Neural cell (in vitro differentiated cells): Measurements from ENCODE around the gene CFTR. TPM values are rescaled to one million over a fixed set of nuclear protein-coding genes. Genes with fewer than 3 reads are reported as not detected.

Experiments used
- H2AFZ ChIP-seq: fragments of 200-600, 300-800 bp; sonication (generic), shearing (Covaris generic); 2 replicates; pipeline ENCODE4 v1.6.0; 2014; ENCODE audit warnings: low read depth, mild to moderate bottlenecking, antibody characterized with exemption, low read length, moderate library complexity
- H3F3A ChIP-seq: fragments of 200-600 bp; shearing (Covaris generic); 2 replicates; pipeline ENCODE4 v1.6.1; 2016; ENCODE audit warnings: mild to moderate bottlenecking, moderate library complexity, mixed read lengths, antibody characterized with exemption, low read length; ENCODE audit not compliant: insufficient read depth, poor library complexity, severe bottlenecking
- H3K27ac ChIP-seq: fragments of 200-600, 300-800 bp; sonication (generic), shearing (Covaris generic); 2 replicates; pipeline ENCODE4 v1.5.1; 2014; ENCODE audit warnings: mild to moderate bottlenecking, low read length, moderate library complexity
- H3K27me3 ChIP-seq: fragments of 300-800, 200-600 bp; sonication (generic), shearing (Covaris generic); 2 replicates; pipeline ENCODE4 v1.6.0; 2014; ENCODE audit warnings: mild to moderate bottlenecking, low read depth, low read length, moderate library complexity; ENCODE audit not compliant: insufficient read depth
- H3K36me3 ChIP-seq: fragments of 300-800, 200-600 bp; sonication (generic), shearing (Covaris generic); 2 replicates; pipeline ENCODE4 v1.5.1; 2014; ENCODE audit warnings: mild to moderate bottlenecking, antibody characterized with exemption, low read length, moderate library complexity; ENCODE audit not compliant: insufficient read depth
- H3K4me2 ChIP-seq: fragments of 300-800, 200-600 bp; sonication (generic), shearing (Covaris generic); 2 replicates; pipeline ENCODE4 v1.6.0; 2014; ENCODE audit warnings: mild to moderate bottlenecking, low read length
- H3K4me3 ChIP-seq: fragments of 300-800, 200-600 bp; sonication (generic), shearing (Covaris generic); 2 replicates; pipeline ENCODE4 v1.5.1; 2014; ENCODE audit warnings: mild to moderate bottlenecking, low read length, moderate library complexity
- H3K79me2 ChIP-seq: fragments of 200-600 bp; shearing (Covaris generic); replicated peaks from 2 replicates; pipeline ENCODE4 v1.6.0; 2014; ENCODE audit warnings: mild to moderate bottlenecking, low read length, moderate library complexity; ENCODE audit not compliant: insufficient read depth
- H3K9ac ChIP-seq: fragments of 300-800, 200-600 bp; sonication (generic), shearing (Covaris generic); 2 replicates; pipeline ENCODE4 v1.6.1; 2016; ENCODE audit warnings: mild to moderate bottlenecking, low read length, mixed read lengths
- H3K9me2 ChIP-seq: fragments of 200-600 bp; shearing (Covaris generic); 2 replicates; pipeline ENCODE4 v1.6.1; 2016; ENCODE audit warnings: mild to moderate bottlenecking, low read length, mixed read lengths; ENCODE audit not compliant: insufficient read depth
- H3K9me3 ChIP-seq: fragments of 200-600, 300-800 bp; sonication (generic), shearing (Covaris generic); 2 replicates; pipeline ENCODE4 v1.6.1; 2016; ENCODE audit warnings: mild to moderate bottlenecking, mixed run types, low read length, moderate library complexity, mixed read lengths
- H4K20me1 ChIP-seq: fragments of 200-600 bp; shearing (Covaris generic); 2 replicates; pipeline ENCODE4 v1.6.1; 2016; ENCODE audit warnings: mild to moderate bottlenecking, mixed run types; ENCODE audit not compliant: insufficient read depth
- EP300 ChIP-seq: fragments of 450-650 bp; conservative IDR thresholded peaks from 2 replicates; pipeline ENCODE4 v1.6.1; 2014; ENCODE audit warnings: antibody characterized with exemption, mild to moderate bottlenecking, moderate library complexity; ENCODE audit not compliant: poor library complexity, severe bottlenecking
- EZH2 ChIP-seq: fragments of 200-600, 300-800 bp; shearing (Covaris generic), sonication (generic); IDR thresholded peaks from 2 replicates; pipeline ENCODE4 v1.6.1; 2014; ENCODE audit warnings: antibody characterized with exemption, low read length, borderline replicate concordance, mild to moderate bottlenecking; ENCODE audit not compliant: insufficient read depth, poor library complexity, severe bottlenecking
- MXI1 ChIP-seq: fragments of 450-650 bp; conservative IDR thresholded peaks from 2 replicates; pipeline ENCODE4 v1.6.1; 2014; ENCODE audit warnings: antibody characterized with exemption, mild to moderate bottlenecking; ENCODE audit not compliant: poor library complexity, severe bottlenecking
- POLR2AphosphoS5 ChIP-seq: IDR thresholded peaks from 2 replicates; pipeline ENCODE4 v1.6.1; 2012
- RAD21 ChIP-seq: fragments of 450-650 bp; conservative IDR thresholded peaks from 2 replicates; pipeline ENCODE4 v1.6.1; 2014; ENCODE audit warnings: antibody characterized with exemption, mild to moderate bottlenecking, moderate library complexity
- SMC3 ChIP-seq: fragments of 450-650 bp; conservative IDR thresholded peaks from 2 replicates; pipeline ENCODE4 v1.6.1; 2014; ENCODE audit warnings: antibody characterized with exemption, mild to moderate bottlenecking, moderate library complexity; ENCODE audit not compliant: poor library complexity
- TAF1 ChIP-seq: IDR thresholded peaks from 2 replicates; pipeline ENCODE4 v1.6.1; 2012; ENCODE audit warnings: low read depth
- polyA plus RNA-seq: library from polyadenylated mRNA; depleted of rRNA; stranded (reverse); fragments of >200 nt; gene quantifications from 2 replicates; pipeline ENCODE4 v1.2.3, GENCODE V29; 2014
- TF ChIP-seq, protein P1 (sequence below): fragments of 450-650 bp; IDR thresholded peaks from 2 replicates; pipeline ENCODE4 v1.5.1; 2014; ENCODE audit warnings: antibody characterized with exemption, mild to moderate bottlenecking, moderate library complexity; ENCODE audit not compliant: poor library complexity, severe bottlenecking
- TF ChIP-seq, protein P2 (sequence below): IDR thresholded peaks from 2 replicates; pipeline ENCODE4 v1.6.1; 2012; ENCODE audit warnings: borderline replicate concordance

Gene CFTR
- polyA plus RNA-seq, 1 donor from 2014 or later = not detected

DNA sequence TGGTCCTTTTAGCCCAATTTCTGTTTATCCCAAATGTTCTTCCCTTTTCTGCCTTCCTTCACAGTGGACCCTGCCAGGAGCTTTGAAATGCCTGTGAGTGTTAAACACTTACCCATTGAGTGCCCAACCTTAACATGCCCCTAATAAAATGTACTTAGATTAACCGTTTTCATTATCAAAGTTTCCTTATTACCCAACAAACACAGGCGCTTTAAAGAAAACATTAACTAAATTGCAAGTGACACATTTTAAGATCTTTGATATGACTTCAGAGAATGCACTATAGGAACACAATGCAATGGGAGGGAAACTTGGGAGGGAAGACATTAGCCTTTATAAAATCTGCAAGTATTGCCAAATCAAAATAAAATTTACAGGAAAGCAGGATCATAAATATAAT, 177.0 kb downstream of the CFTR start:
- Histone ChIP-seq H3K27ac (no peak overlapping the region), H2AFZ (no peak overlapping the region), H3K4me3 (no peak overlapping the region), H3K4me2 (no peak overlapping the region), H3K27me3 (no peaks in the 10 kb centered on the region), H4K20me1 (no peaks in the 10 kb centered on the region), H3F3A (no peaks in the 10 kb centered on the region), H3K9me3 (no peaks in the 10 kb centered on the region), H3K79me2 (no peaks in the 10 kb centered on the region), H3K9me2 (no peaks in the 10 kb centered on the region), H3K36me3 (no peaks in the 10 kb centered on the region), H3K9ac (no peak overlapping the region)
- no peak for TF ChIP-seq SMC3
- TF ChIP-seq EP300 = no peak
- TF ChIP-seq, protein P1, sequence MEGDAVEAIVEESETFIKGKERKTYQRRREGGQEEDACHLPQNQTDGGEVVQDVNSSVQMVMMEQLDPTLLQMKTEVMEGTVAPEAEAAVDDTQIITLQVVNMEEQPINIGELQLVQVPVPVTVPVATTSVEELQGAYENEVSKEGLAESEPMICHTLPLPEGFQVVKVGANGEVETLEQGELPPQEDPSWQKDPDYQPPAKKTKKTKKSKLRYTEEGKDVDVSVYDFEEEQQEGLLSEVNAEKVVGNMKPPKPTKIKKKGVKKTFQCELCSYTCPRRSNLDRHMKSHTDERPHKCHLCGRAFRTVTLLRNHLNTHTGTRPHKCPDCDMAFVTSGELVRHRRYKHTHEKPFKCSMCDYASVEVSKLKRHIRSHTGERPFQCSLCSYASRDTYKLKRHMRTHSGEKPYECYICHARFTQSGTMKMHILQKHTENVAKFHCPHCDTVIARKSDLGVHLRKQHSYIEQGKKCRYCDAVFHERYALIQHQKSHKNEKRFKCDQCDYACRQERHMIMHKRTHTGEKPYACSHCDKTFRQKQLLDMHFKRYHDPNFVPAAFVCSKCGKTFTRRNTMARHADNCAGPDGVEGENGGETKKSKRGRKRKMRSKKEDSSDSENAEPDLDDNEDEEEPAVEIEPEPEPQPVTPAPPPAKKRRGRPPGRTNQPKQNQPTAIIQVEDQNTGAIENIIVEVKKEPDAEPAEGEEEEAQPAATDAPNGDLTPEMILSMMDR = no peak
- no peak for TF ChIP-seq POLR2AphosphoS5
- no peak for TF ChIP-seq TAF1
- no peak for TF ChIP-seq EZH2
- TF ChIP-seq MXI1 = no peak
- TF ChIP-seq, protein P2, sequence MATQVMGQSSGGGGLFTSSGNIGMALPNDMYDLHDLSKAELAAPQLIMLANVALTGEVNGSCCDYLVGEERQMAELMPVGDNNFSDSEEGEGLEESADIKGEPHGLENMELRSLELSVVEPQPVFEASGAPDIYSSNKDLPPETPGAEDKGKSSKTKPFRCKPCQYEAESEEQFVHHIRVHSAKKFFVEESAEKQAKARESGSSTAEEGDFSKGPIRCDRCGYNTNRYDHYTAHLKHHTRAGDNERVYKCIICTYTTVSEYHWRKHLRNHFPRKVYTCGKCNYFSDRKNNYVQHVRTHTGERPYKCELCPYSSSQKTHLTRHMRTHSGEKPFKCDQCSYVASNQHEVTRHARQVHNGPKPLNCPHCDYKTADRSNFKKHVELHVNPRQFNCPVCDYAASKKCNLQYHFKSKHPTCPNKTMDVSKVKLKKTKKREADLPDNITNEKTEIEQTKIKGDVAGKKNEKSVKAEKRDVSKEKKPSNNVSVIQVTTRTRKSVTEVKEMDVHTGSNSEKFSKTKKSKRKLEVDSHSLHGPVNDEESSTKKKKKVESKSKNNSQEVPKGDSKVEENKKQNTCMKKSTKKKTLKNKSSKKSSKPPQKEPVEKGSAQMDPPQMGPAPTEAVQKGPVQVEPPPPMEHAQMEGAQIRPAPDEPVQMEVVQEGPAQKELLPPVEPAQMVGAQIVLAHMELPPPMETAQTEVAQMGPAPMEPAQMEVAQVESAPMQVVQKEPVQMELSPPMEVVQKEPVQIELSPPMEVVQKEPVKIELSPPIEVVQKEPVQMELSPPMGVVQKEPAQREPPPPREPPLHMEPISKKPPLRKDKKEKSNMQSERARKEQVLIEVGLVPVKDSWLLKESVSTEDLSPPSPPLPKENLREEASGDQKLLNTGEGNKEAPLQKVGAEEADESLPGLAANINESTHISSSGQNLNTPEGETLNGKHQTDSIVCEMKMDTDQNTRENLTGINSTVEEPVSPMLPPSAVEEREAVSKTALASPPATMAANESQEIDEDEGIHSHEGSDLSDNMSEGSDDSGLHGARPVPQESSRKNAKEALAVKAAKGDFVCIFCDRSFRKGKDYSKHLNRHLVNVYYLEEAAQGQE = no peak
- no peak for TF ChIP-seq RAD21

DNA sequence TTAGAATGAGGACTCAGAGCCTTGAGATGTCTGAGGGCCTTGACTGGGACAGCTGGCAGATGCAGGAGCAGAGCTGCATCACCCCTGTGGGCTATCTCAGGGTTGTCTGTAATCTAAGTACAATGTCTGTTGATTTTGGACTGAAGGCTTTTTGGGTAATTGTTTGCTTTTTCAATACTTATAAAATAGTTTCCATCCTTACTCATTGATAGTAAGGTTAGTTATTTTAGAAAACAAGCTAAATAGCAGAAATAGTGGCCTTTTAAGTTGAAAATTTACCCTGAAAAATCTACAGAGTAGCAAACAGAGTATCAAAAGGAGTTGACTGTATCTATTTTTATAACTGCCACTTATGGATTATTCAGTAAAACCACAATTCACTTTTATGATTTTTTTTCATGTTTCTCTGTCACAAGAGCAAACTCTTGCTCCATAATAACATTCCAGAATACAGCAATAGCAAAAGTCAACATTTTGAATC, 179.7 kb downstream of the CFTR start:
- Histone ChIP-seq H3K36me3 (no peaks in the 10 kb centered on the region), H3K4me2 (no peak overlapping the region), H3K79me2 (no peaks in the 10 kb centered on the region), H4K20me1 (no peaks in the 10 kb centered on the region), H3K9ac (no peak overlapping the region), H2AFZ (no peak overlapping the region), H3F3A (no peaks in the 10 kb centered on the region), H3K27me3 (no peaks in the 10 kb centered on the region), H3K4me3 (no peak overlapping the region), H3K9me2 (no peaks in the 10 kb centered on the region), H3K27ac (no peak overlapping the region), H3K9me3 (no peaks in the 10 kb centered on the region)
- TF ChIP-seq, protein P1 = no peak
- TF ChIP-seq EP300 = no peak
- TF ChIP-seq, protein P2 = no peak
- TF ChIP-seq SMC3 = no peak
- no peak for TF ChIP-seq TAF1
- TF ChIP-seq POLR2AphosphoS5 = no peak
- no peak for TF ChIP-seq RAD21
- TF ChIP-seq MXI1 = no peak
- TF ChIP-seq EZH2 = no peak
